Activated CD8-positive, alpha-beta T cell treated with anti-CD3 and anti-CD28 coated beads, Interleukin-2, amount 10 ng/mL, durations not matched to agents 7 days and 5 days (primary cell): ENCODE measurements around the gene ADAMTS17. TPM values are rescaled to one million over a fixed set of nuclear protein-coding genes. Genes with fewer than 3 reads are reported as not detected.

Source experiments
- ATAC-seq: fragments of 150-1000 bp; cut with Tn5 transposase; one replicate; pipeline ENCODE4 v1.10.0; 2021; ENCODE audit warnings: moderate library complexity
- CTCF ChIA-PET: fragments of 350-600 bp; sonication (Branson Sonifier 250); formaldehyde crosslinking; loops from one replicate; lab custom pipeline; 2021; ENCODE audit warnings: antibody characterized with exemption; lab: Charles Lee
- POLR2A ChIA-PET: fragments of 350-600 bp; sonication (Branson Sonifier 250); formaldehyde crosslinking; loops from one replicate; lab custom pipeline; 2021; ENCODE audit warnings: antibody characterized with exemption; lab: Charles Lee
- DNase-seq: peaks from one replicate; pipeline ENCODE4 v3.0.0-alpha.2; 2020
- H3K27ac Mint-ChIP-seq: one replicate; pipeline ENCODE4 v1.8.0; 2021; ENCODE audit warnings: mild to moderate bottlenecking, mixed read lengths
- H3K27me3 Mint-ChIP-seq: one replicate; pipeline ENCODE4 v1.8.0; 2021; ENCODE audit warnings: low read depth, mixed read lengths
- H3K36me3 Mint-ChIP-seq: one replicate; pipeline ENCODE4 v1.8.0; 2021; ENCODE audit warnings: low read depth, mixed read lengths
- H3K4me1 Mint-ChIP-seq: one replicate; pipeline ENCODE4 v1.8.0; 2021; ENCODE audit warnings: low read depth, mixed read lengths
- H3K4me3 Mint-ChIP-seq: one replicate; pipeline ENCODE4 v1.8.0; 2021; ENCODE audit warnings: mild to moderate bottlenecking, mixed read lengths
- H3K9me3 Mint-ChIP-seq: one replicate; pipeline ENCODE4 v1.8.0; 2022; ENCODE audit warnings: mixed read lengths; ENCODE audit not compliant: insufficient read depth
- total RNA-seq, 2 experiments: library from RNA; stranded (reverse); gene quantifications; one replicate each; pipeline ENCODE4 v1.2.3, GENCODE V29; 2021

ADAMTS17 gene
- total RNA-seq, 2 experiments from 2014 or later, result 5.1 to 6.0 TPM

DNA sequence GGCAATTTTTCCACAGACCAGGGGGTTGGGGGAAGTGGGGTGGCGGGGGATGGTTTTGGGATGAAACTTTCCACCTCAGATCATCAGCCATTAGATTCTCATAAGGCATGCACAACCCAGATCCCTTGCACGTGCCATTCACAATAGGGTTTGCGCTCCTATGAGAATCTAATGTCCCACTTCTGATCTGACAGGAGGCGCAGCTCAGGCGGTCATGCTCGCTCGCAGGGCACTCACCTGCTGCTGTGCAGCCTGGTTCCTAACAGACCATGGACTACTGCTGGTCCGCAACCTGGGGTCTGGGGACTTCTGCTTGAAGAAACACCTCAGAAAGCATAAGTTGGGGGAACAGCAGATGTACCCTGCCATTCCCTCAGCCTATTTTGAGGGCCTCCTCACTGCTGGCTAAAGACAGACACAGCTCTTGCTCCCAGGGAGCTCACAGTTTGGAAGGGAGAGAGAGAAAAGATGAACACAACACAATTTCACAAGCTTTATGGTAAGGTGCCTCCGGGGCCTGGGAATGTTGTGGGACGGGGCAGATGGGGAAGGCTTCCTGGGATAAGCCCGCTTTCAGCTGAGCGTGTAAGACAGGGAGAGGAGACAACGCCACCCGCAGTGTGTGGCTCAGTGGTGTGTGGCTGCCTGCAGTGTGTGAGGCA lies 285.2 kb downstream of the ADAMTS17 start:
- ChIA-PET CTCF (no interaction called here), POLR2A (no interaction called here)
- Mint-ChIP-seq H3K9me3 (no peaks in the 10 kb centered on the region), H3K27me3 (no peaks in the 10 kb centered on the region), H3K27ac (no peak overlapping the region), H3K4me3 (no peak overlapping the region), H3K36me3 (no peaks in the 10 kb centered on the region), H3K4me1 (no peaks in the 10 kb centered on the region)
- ATAC-seq (no peak), DNase-seq (no peak)

DNA sequence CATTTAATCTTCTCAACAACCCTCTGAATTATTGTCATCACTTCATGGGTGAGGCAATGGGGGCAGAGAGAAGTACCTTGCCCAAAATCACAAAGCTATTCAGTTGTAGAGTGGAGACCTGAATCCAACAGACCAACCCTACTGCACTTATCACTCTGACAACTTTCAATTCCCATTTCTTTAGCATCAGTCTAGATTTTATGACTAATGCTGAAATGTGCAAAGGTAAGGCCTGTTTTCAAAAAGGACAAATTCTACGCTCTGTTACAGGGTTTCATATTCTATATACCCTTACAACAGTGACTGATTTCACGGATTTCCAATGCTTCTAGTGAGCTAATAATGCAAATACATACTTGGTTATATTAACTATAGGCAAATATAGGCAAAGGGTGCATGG lies 286.0 kb downstream of the ADAMTS17 start:
- CTCF ChIA-PET, result no interaction called here
- Mint-ChIP-seq H3K27me3 (no peaks in the 10 kb centered on the region), H3K4me3 (no peak overlapping the region), H3K9me3 (no peaks in the 10 kb centered on the region), H3K4me1 (peaks cover 2% of the 10 kb centered on the region), H3K27ac (no peak overlapping the region), H3K36me3 (no peaks in the 10 kb centered on the region)
- POLR2A ChIA-PET, result no interaction called here
- DNase-seq (no peak), ATAC-seq (no peak)

DNA sequence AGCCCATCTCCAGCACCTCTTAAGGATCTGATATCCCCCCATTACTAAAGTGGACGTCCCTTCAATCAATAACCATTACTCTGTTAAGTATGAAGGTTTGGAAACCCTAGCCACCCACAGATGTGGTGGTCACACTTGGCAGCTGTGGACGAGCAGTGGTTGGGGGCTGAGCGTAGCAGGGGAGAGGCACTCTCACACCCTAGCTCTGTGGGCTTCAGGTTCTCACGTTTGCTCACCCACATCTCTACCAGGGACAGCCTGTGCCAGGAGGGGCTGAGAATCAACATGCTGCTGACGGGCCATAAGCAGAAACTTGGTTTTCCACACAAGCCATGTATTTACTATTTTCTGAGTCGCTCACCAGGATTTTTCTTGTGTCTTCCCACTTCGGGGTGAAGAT lies 287.2 kb downstream of the ADAMTS17 start:
- Mint-ChIP-seq H3K4me3 (no peak overlapping the region), H3K27me3 (no peaks in the 10 kb centered on the region), H3K27ac (no peak overlapping the region), H3K4me1 (peaks cover 4% of the 10 kb centered on the region), H3K36me3 (no peaks in the 10 kb centered on the region), H3K9me3 (no peaks in the 10 kb centered on the region)
- POLR2A ChIA-PET, result no interaction called here
- DNase-seq (no peak), ATAC-seq (no peak)
- CTCF ChIA-PET, result no interaction called here

DNA sequence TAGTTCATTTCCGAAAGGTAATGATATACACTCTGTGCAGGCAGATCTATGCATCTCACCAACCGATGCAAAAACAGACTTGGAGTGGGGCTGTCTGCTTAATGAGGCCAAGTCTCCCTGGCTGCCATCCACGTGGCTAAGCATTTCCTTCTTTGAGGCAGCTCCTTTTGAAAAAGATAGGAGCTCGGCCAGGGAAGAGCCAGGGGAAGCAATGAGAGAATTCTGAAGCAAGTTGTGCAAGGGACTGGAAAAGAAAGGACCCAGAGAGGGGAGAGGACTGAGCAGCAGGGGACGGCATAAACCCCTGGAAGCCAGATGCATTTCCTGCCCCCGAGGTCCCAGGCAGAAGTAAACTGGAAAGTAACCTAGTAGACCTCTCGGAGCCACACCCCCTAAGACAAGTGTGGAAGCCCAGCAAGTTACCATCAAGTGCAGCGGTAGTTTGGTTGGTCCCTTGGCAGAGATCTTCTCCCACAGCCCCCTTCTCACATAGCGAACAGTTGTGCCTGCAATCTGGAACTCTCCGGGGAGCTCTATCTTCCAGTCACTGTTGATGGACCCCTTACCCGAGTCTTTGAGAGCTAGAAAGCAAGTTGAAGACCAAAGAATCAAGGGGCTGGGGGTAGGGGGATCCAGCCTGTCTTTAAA lies 288.2 kb downstream of the ADAMTS17 start:
- no peak overlapping the region for H3K4me3 Mint-ChIP-seq
- POLR2A ChIA-PET, result no interaction called here
- no peaks in the 10 kb centered on the region for H3K9me3 Mint-ChIP-seq
- CTCF ChIA-PET, result no interaction called here
- no peaks in the 10 kb centered on the region for H3K27me3 Mint-ChIP-seq
- no peak overlapping the region for H3K27ac Mint-ChIP-seq
- ATAC-seq (no peak), DNase-seq (no peak)
- H3K36me3 Mint-ChIP-seq, result no peaks in the 10 kb centered on the region
- H3K4me1 Mint-ChIP-seq, result peaks cover 4% of the 10 kb centered on the region

DNA sequence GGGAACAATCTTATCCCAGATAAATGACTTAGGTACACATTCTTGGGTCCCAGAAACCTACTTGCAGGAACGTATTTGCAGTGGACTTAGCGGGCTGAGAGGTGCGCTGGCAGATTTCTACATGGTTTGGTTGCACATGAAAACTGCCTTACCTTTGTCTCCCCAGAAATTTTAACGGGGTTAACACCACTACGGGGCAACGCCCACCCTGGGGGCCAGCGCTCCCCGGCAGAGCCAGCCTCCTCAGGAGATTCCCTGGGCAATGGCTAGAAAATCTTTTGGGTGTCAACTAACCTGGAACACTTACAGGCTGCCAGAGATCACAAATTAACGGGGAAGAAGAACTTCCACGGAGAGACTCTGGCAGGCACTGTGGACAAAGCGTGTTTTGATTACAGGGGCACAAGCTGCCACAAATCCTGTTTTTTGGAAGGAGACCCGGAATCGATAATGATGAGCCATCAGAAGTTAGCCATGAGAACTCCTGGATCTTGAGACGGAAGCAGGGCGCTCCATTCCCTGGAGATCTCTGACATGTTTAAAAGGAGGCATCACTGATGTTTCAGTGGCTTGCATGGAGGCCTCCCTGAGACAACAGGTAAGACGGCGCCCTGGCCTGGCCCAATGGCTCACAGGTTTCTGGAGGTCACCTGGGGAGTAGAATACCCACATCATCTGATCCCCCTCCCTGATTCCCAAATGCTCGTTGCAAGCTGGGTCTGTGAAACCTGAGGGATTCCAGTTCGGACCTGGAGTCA lies 288.9 kb downstream of the ADAMTS17 start:
- no peaks in the 10 kb centered on the region for H3K27me3 Mint-ChIP-seq
- ATAC-seq (no peak), DNase-seq (no peak)
- peaks cover 4% of the 10 kb centered on the region for H3K4me1 Mint-ChIP-seq
- ChIA-PET CTCF (no interaction called here), POLR2A (no interaction called here)
- H3K36me3 Mint-ChIP-seq, result no peaks in the 10 kb centered on the region
- H3K4me3 Mint-ChIP-seq, result no peak overlapping the region
- H3K27ac Mint-ChIP-seq, result no peak overlapping the region
- H3K9me3 Mint-ChIP-seq, result no peaks in the 10 kb centered on the region

DNA sequence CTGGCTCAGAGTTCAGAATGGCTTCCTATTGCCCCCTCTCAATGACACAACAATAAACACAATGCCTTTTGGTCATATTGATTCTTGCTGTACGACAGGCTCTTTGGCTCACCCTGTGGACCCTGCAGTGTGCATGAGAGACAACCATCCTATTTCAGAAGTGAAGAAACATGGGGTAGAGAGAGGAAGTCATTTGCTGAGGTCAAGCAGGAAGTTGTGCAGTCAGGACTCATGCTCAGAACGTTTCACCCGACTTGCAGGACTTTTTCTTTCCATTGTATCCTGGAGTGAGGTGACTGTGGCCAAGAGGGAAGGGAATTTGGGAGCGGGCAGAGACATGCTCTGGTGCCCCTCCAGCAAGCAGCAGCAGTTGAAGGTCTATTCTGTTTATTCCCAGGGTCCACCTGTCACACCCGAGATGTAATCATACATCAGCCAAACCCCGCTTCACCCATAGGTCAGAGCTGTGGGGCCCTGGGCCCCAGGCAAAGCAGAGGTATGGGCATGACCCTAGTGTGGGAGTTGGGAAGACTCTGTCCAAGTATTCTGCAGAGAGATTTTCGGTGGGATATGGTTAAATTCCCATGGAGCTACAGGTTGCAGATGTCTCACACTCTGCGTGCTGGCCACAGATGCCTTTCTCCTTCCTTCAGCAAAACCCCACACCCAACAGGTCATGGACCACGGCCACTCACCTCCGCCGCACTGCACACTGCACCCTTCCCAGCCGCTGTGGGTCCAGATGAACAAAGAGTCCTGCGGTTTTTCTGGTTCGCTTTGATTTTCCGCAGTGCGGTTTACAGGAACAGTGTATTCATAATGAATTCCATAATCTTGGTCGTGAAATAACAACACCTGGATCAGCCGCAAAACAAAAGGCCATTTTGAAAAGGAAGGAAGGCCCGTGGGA lies 290.6 kb downstream of the ADAMTS17 start:
- H3K27me3 Mint-ChIP-seq, result no peaks in the 10 kb centered on the region
- no peaks in the 10 kb centered on the region for H3K36me3 Mint-ChIP-seq
- no peak overlapping the region for H3K27ac Mint-ChIP-seq
- peaks cover 4% of the 10 kb centered on the region for H3K4me1 Mint-ChIP-seq
- ATAC-seq, result no peak
- ChIA-PET POLR2A (no interaction called here), CTCF (no interaction called here)
- H3K4me3 Mint-ChIP-seq, result no peak overlapping the region
- no peak for DNase-seq
- peaks cover 8% of the 10 kb centered on the region for H3K9me3 Mint-ChIP-seq

DNA sequence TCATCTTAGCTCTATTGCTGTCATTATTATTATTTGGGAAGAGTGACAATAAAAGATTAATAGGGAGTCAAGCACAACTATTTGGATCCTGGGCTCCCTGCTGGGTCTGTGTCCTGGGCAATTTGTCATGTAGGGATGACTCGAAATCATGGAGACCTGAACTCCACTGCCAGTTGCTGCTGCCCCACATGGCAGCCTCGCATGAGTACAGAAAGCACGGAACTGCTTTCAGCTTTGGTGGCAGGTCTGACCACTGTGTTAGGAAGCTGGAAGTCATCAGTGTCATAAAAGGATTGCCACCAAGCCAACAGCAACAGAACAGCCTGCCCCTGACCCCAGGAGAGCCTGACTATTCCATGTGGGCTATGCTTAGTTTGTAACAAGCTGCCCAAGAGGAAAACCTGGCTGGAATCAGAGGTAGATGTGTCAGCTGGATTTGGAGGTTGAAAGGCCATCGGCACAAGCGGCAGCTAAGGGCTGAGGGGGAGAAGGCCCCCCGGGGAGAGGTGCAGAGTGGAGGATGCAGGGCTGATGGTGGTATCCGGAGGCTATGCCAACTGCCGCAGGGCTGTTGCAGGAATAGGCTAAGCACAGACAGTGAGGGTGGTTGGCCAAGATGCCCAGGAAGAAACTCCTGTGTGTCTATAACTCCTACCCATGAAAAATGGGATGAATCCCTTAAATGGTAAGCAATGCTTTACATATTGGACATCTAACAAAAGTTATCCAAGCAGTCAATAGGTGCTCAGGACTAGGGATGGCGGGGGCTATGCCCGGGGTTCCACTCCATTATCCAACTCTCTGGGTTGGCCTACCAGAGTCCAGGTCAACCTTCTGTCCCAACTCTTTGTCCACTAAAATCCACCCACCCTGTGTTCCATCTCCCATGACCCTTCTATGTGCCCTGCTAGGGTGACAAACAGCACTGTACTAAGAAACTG lies 291.6 kb downstream of the ADAMTS17 start:
- DNase-seq, result no peak
- Mint-ChIP-seq H3K4me3 (no peak overlapping the region), H3K27me3 (no peaks in the 10 kb centered on the region), H3K9me3 (peaks cover 8% of the 10 kb centered on the region), H3K4me1 (peaks cover 4% of the 10 kb centered on the region), H3K27ac (no peak overlapping the region), H3K36me3 (no peaks in the 10 kb centered on the region)
- POLR2A ChIA-PET, result no interaction called here
- CTCF ChIA-PET, result no interaction called here
- ATAC-seq, result no peak

DNA sequence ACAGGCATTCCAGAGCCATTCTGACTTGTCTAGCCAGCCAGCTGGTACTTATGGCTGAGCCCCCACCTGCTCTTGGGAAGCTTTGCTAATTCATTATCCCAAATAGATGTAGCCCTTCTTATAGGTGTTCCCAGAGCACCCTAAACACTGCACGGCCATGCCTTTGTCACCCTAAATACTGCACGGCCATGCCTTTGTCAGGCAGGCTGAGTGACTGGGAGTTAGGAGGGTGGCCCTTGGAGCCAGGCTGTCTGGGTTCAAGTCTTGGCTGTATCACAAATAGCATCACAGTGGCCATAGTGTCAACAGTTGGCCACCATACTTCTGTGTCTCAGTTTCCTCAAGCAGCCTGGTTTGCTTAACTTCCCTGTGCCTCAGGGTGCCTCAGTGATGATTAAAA lies 292.3 kb downstream of the ADAMTS17 start:
- no peaks in the 10 kb centered on the region for H3K36me3 Mint-ChIP-seq
- no peaks in the 10 kb centered on the region for H3K27me3 Mint-ChIP-seq
- DNase-seq (no peak), ATAC-seq (no peak)
- CTCF ChIA-PET, result no interaction called here
- peaks cover 4% of the 10 kb centered on the region for H3K4me1 Mint-ChIP-seq
- no peak overlapping the region for H3K4me3 Mint-ChIP-seq
- H3K27ac Mint-ChIP-seq, result no peak overlapping the region
- H3K9me3 Mint-ChIP-seq, result peaks cover 8% of the 10 kb centered on the region
- POLR2A ChIA-PET, result no interaction called here

DNA sequence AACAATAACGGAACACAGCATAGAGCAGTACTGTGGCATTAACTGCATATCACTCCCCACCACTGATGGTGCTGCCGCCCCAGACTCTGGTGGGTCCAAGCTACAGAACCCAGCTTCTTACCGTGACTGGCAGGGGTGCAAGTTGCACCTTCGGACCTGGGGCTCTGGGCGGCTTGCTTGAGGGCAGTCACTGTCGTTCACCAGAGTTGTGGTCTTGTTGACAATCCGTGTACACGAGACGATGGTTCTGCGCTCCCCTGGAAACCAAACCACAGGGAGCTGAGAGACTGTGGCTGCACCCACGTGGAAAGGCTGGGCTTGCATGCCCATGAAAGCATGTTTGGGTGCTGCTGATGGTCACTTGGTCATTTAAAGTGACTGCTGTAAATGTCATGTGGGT lies 293.0 kb downstream of the ADAMTS17 start:
- Mint-ChIP-seq H3K27ac (no peak overlapping the region), H3K36me3 (no peaks in the 10 kb centered on the region), H3K27me3 (no peaks in the 10 kb centered on the region), H3K9me3 (peaks cover 8% of the 10 kb centered on the region), H3K4me3 (no peak overlapping the region), H3K4me1 (peaks cover 4% of the 10 kb centered on the region)
- CTCF ChIA-PET, result no interaction called here
- ATAC-seq, result no peak
- POLR2A ChIA-PET, result no interaction called here
- no peak for DNase-seq

DNA sequence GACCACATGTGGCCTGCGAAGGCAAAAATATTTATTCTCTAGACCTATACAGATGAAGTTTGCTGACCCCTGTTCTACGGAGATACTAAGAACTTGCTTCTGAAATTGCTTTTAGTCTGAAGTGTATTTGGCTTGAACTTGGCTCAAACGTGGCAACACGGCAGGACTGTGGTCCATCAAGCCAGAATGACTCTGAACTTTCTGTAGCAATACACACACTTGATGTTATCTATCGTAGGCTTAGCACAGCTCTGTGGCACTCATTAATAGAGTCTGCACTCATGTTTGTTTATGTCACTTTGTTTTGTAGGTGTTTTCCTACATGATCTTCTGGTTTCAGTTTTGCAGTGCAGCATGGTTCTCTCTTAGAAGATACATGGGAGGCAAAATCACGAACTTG lies 298.1 kb downstream of the ADAMTS17 start:
- no peak for ATAC-seq
- ChIA-PET POLR2A (no interaction called here), CTCF (no interaction called here)

DNA sequence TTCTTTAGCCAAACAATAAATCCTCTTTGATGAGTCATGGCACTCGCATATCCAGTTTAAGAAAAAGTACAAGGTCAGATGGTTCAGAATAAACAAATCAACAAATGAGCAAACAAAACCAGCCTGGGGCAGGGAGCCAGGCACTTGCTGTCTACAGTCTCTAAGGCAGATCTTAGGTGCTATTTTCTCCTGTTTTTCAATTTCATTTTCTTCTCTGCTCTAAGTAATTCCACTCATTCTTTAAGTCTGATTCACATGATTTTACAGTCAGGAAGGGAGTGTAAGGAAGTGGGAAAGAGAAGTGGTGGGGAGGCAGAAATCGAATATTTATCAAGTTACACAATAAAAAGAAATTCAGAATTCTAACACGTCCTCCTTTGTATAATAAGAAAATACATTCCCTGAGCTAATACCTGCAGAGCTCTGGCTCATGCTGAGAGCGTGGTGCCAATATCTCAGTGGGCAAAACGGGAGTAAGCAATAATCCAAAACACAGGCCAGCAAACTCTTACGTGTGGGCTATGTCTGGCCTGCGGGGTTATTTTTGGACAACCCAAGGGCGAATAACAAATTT lies 298.6 kb downstream of the ADAMTS17 start:
- Mint-ChIP-seq H3K27ac (no peak overlapping the region), H3K36me3 (no peaks in the 10 kb centered on the region), H3K4me3 (no peak overlapping the region), H3K27me3 (peaks cover 1% of the 10 kb centered on the region), H3K9me3 (peaks cover 8% of the 10 kb centered on the region), H3K4me1 (peaks cover 1% of the 10 kb centered on the region)
- ChIA-PET POLR2A (no interaction called here), CTCF (no interaction called here)
- DNase-seq (no peak), ATAC-seq (no peak)

More for the DNA sequence above, 298.1 kb downstream of the ADAMTS17 start:
- H3K27ac Mint-ChIP-seq, result no peak overlapping the region
- no peaks in the 10 kb centered on the region for H3K36me3 Mint-ChIP-seq
- H3K9me3 Mint-ChIP-seq, result peaks cover 8% of the 10 kb centered on the region
- H3K4me1 Mint-ChIP-seq, result peaks cover 1% of the 10 kb centered on the region
- no peak overlapping the region for H3K4me3 Mint-ChIP-seq
- peaks cover 1% of the 10 kb centered on the region for H3K27me3 Mint-ChIP-seq
- no peak for DNase-seq
